NCI-H2029 treated with DMSO at 0.1 percent for 48 hours (cell line): ENCODE data around the gene HUNK.

Experiments
- DNase-seq: peaks from one replicate; lab custom pipeline; 2025; lab: John Stamatoyannopoulos, UW

Gene HUNK

DNA sequence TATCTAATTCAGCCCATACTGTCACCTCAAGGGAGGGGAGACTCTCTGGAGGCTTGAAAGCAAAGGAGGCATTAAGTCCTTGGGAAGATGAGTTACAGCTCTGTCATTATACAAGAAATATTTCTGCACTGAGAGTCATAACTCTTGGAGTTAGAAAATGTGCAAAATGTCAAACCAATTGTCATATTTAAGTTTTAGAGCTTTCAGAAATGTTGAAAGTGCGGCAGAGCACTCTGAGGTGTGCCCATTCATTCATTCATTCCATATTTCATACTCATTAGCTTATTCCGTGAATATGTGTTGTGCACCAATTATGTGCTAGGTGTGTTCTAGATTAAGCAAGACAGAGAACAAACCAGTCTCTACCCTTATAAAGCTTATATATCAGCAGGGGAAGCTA lies 87.1 kb downstream of the HUNK start:
- DNase-seq = no peak

DNA sequence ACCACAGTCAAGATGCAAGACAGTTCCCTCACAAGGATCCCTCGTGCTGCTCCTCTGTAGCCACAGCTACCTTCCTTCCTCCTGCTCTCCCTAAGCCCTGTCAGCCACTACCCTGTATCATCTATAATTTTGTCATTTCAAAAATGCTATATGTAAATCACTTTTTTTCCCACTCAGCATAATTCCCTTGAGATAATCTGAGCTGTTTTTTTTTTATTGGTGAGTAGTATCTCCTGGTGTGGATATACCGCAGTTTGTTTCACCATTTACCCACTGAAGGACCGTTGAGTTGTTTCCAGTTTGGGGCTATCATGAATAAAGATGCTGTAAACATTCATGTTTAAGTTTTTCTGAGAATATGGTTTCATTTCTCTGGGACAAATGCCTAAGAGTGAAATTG lies 88.2 kb downstream of the HUNK start:
- no peak for DNase-seq

DNA sequence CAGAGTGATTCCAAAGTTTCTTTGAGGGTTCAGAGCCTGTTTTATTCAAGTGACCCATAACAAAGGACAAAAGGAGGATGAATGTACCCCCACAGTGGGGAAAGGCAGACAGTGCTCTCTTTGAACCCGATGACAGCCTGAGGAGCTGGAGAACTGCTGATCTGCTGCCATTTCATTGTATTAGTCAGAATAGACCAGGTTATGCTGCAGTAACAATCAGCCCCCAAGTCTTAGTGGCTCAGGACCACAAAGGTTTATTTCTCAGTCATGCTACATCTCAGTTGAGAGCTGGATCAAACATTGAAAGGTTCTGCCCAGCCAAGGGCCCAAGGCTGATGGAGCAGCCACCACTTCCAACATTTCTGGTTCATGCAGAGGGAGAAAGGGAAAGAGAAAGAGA lies 88.9 kb downstream of the HUNK start:
- no peak for DNase-seq

GRCh38 chr21:31964692-31965091 lies 91.9 kb downstream of the HUNK start:
- DNase-seq = no peak

DNA sequence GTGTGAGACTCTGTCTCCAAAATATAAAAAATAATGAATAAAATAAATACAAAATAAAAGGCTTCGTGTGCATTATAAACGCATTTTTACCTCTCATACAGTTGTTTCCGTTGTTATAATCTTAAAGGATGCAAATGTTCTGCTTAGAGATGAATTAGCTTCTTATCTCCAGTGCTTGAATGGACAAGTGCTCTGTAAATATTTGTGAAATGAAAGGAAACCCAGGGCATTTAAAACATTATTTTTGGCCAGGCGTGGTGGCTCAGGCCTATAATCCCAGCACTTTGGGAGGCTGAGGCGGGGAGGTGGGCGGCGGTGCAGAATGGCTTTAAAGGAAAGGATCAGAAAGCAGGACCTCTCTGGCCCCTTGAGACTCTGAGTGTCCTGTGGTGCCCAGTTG lies 94.5 kb downstream of the HUNK start:
- peak; percentile 41 for DNase-seq

DNA sequence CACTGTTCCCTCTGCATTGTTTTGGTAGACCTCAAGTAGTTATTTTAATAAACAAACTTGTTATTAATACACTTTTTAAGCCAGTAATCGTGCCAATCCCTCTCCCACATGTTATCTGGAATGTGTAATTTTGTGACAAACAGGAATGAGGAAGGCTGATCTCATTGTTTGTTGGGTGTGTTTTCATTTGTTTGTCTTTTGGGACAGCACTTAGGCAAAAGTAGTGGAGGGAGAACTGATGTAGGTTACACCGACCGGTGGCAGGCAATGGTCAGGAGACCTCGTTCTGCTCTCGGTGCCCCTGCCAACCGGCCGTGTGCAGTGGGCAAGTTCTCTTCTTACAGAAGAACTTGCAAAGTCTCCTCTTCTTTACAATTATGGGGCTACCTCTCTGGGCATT lies 99.8 kb downstream of the HUNK start:
- no peak for DNase-seq

GRCh38 chr21:31973402-31973944 lies 100.7 kb downstream of the HUNK start:
- DNase-seq = no peak

- no peak for DNase-seq
These were observed 101.7 kb downstream of the HUNK start for GRCh38 chr21:31974454-31974985.

DNA sequence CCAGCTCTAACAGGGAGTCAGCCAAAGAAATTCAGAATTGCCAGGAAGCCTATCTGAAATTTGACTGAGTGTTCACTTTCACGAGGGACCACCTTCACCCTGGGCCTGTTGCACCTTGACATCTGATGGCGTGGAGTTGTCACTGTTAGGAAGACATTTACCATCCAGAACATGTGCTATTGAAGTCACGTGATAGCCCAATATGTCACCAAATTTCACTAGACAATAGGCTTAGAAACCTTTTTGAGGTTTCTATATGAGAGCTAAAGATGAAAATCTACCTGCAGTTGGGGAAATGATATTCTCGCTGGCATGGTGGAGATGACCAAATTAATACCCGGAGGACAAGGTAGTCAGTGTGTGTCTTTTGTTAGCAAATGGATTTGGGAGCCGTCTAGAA lies 102.7 kb downstream of the HUNK start:
- no peak for DNase-seq

GRCh38 chr21:31977816-31978215 lies 105.0 kb downstream of the HUNK start:
- no peak for DNase-seq

DNA sequence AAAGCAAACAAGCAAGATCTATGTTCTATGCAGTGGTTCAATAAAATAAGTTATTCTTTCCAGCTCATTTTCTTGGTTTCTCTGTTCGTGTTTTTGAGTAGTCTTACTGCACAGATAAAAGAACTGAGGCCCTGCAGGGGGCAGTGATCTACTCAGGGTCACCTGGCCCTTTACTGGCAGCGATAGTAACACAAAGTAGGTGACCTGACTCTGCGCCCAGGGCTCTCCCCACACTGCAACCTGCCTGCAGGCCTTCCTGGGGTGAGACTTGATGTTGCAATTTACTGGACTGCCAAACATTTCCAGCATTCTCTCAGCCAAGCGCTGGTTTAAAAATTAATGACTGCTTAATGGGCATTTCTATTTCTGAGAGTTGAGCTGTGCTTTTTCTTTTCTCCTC lies 110.3 kb downstream of the HUNK start:
- DNase-seq = no peak

- no peak for DNase-seq
These were observed 110.7 kb downstream of the HUNK start for GRCh38 chr21:31983554-31983953.

GRCh38 chr21:31985398-31985797 lies 112.6 kb downstream of the HUNK start:
- no peak for DNase-seq

DNA sequence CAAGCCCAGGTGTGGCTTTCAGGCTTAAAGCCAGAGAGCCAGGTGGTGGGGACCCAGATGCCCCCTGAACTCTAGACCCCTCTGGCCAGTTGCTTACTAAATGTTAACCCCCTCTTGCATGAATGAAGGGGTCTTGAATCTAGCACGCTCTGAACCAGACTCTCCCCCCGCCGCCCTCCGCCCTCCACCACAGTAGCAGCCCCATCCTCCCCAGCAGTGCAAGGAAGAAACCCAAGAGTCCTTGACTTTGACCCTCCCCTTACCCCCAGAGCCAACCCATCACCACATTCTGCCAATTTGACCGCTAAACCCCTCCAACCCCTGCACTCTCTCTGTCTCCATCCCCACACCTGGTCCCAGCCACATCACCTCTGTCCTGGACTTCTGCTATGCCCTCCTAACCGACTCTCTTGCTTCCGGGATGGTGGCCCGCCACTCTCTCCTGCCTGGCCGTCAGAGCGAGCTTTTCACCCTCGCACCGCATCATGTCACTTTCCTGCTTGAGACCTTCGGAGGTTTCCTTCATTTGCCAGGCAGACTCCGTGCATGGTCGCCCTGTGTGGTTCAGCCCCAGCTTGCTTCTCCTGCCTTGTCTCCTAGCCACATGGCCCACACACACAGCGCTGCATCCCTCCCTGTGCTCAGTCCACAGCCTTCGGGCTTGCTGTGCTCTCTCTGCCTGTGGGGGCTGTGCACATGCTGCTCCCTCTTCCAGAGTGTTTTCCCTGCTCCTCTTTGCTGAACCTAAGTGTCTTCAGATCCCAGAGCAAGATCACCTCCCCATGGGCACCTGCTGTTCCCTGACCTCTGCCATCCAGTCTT lies 113.4 kb downstream of the HUNK start:
- no peak for DNase-seq

DNA sequence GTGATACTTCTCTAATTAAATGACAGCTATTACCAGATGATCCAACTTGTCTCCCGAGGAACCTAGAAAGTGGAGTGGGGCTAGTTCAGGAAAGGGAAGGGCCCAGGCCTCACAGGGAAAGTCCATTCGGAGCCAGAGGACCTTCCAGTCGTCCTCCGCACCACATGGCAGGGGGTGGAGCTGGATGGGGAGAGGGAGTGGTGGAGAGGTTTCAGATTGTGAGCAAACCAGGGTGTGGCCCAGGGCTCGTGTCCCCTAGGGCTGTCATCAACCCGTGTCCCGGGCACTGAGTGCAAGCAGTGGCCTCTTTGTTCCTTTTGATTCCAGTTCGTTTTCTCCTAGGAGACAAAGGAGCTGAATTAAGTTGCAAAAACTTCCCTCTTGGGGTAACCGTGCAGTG lies 114.9 kb downstream of the HUNK start:
- no peak for DNase-seq

DNA sequence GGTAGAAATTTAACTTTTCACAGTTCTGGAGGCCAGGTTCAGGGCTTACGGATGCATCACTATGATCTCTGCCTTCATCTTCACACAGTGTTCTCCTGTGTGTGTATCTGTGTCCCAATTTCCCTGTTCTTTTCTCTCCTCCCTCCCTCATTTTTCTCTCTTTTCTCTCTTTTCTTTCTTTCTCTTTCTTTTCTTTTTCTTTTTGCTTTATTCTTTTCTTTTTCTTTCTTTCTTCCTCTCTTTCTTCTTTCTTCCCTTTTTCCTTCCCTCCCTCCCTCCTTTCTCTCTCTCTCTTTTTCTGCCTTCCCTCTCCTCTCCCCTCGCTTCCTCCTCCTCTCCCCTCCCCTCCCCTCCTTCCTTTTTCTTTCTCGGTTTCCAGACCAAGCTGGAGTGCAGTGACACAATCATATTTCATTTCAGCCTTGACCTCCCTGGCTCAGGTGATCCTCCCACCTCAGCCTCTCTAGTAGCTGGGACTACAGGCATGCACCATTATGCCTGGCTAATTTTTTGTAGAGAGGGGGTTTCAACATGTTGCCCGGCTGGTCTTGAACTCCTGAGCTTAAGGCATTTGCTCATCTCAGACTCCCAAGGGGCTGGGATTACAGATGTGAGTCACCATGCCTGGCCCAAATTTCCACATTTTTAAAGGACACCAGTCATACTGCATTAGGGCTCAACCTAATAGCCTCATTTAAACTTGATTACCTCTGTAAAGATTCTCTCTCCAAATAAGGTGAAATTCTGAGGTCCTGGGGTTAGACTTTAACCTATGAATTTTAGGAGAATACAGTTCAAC lies 115.9 kb downstream of the HUNK start:
- DNase-seq = no peak

DNA sequence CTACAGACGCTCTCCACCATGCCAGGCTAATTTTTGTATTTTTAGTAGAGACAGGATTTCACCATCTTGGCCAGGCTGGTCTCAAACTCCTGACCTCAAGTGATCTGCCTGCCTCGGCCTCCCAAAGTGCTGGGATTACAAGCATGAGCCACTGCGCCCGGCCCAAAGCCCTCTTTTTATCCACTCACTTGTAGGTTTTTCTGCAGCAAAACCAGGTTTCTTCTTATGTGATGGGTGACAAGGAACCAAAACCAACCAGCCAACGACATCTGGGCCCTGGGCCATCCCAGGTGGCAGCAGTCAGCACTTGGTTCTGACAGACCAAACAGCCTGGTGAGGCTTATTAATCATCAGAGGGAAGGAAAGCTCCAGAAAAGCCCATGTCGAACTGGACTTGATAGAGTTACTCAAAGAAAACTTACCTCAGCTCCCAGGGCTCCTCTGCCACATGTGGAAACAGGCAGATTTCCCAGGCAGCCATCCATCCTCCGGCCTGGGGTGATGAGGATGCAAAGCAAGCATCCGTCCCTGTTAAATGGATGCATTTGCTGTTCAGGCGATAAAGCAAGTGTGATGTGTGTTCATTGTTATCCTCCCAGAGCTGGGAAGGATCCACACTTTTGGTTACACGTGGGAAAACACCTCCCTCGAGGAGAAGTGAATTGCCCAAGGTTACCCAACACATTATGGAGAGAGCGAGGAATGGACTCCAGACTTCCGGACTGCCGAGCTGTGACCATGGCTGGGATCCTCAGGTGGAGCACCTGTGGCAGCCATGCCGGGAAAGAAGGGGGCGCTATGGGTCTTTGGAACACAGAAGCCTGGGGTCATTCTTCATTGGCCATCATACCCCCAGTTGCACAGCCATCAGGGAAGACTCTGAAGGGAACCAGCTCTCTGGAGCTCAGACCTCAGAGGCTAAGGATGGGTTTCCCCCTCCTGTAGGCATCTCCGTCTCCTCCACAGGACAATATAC lies 118.8 kb downstream of the HUNK start:
- DNase-seq = no peak

- DNase-seq = no peak
These were observed 119.6 kb downstream of the HUNK start for GRCh38 chr21:31992391-31992790.

DNA sequence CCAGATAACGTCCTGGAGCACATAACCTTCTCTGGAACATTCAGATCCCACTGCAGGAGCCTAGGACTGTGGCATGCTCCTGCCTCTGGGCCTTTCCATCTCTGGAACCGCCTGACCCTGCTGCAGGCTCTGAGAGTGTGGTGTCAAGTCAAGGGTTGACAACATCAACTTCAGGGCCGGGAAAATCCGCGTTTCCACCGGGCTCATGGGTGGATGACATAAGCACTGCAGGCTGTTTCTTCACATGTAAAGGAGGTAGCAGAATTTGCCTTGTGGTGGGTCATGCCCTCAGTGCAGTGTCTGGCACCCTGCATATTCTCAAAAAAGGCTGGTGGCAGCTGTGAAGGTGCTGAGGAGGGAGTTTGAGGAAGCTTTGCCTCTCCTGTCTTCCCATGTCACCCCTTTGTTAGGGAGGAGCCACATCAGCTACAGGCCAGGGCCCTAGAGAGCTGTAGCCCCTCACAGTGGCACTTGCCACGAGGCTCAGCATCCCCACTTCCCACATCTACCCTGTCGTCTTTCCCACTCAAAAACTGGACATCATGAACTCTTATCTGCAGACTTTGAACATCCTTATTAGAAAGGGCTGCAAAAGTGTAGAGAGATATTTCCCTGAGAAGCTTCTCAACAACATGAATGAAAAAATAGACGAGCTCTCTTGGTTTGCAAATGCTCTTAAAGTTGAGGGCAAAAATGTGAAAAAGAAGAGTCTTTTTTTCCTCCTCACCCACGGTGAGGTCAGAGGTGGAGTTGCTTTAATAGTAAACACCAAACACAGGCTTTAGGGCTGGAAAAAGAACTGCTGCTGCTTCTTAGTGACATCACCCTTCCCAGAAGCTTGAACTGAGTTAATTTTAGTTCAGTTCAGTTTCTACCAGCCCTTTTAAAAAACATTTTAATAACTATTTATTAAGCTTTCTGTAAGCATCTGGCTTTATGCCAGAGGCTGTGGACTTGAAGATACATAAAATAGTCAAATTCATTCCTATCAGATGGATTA lies 121.3 kb downstream of the HUNK start:
- no peak for DNase-seq

DNA sequence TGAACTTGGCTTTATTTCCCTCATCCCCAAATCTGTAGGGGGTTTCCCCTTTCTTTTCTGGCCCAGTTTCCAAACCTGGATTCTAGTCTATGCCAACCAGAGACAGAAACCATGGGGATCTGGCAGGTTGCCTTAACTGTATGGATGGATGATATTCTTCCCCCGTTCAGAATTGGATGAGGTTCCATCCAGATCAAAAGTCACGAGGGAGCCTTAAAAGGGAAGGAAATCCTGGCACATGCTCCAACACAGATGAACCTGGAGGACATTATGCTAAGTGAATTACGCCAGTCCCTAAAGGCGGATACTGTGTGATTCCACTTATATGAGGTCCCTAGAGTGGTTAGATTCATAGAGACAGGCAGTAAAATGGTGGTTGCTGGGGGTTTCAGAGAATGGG lies 124.4 kb downstream of the HUNK start:
- no peak for DNase-seq
